Measurements from ENCODE around the gene POFUT2. TPM values are rescaled to one million over a fixed set of nuclear protein-coding genes. Genes with fewer than 3 reads are reported as not detected.

Gene POFUT2
- total and polyA plus RNA-seq, 3 experiments from 2014 or later = 4.9 to 14.5 (median 13.5) TPM

DNA sequence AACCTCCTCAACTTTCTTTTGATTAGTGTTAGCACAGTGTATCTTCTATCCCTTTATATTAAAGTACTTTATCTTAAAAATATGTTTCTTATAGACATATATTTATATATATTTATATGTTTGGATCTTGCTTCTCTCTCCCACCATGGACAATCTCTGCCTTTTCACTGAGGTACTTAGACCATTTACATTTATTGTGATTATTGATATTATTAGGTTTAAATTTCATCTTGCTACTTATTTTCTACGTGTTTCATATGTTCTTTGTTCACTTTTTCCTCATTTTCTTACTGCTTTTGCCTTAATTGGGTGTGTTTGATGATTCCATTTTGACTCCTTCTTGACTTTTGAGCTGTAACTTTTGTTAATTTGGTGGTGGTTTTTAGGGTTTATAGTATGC lies 70.7 kb downstream of the POFUT2 start:
- Histone ChIP-seq H3K27ac (ENCODE audit: low read depth, low read length) (no peak overlapping the region), H3K36me3 (ENCODE audit: insufficient read depth, low read length) (no peaks in the 10 kb centered on the region), H3K4me1 (ENCODE audit: insufficient read depth, low read length) (no peaks in the 10 kb centered on the region), H3K9me3 (ENCODE audit: low read length) (no peaks in the 10 kb centered on the region), H3K4me3 (ENCODE audit: low read length) (no peak overlapping the region), H3K27me3 (ENCODE audit: insufficient read depth, low read length, poor library complexity, severe bottlenecking) (no peaks in the 10 kb centered on the region)
- no peak overlapping the region for H3K4me3 Mint-ChIP-seq
- peaks cover 4 to 13% (median 10%) of the 10 kb centered on the region in 5 donors for H3K9me3 Mint-ChIP-seq
- ChIA-PET POLR2A (no interaction called here), CTCF (no interaction called here)
- peaks cover 0 to 10% (median 4%) of the 10 kb centered on the region in 3 donors for H3K4me1 Mint-ChIP-seq
- H3K27me3 Mint-ChIP-seq = no peaks in the 10 kb centered on the region
- H3K36me3 Mint-ChIP-seq = peaks cover 15 to 71% (median 44%) of the 10 kb centered on the region in 3 donors
- no peak overlapping the region for H3K27ac Mint-ChIP-seq
- DNase-seq = no peak

GRCh38 chr21:45215213-45215612 lies 72.5 kb downstream of the POFUT2 start:
- H3K4me1 ChIP-seq (ENCODE audit: insufficient read depth, low read length) = no peaks in the 10 kb centered on the region
- H3K27me3 ChIP-seq (ENCODE audit: insufficient read depth, low read length, poor library complexity, severe bottlenecking) = no peaks in the 10 kb centered on the region
- no peak overlapping the region for H3K4me3 ChIP-seq (ENCODE audit: low read length)
- CTCF ChIA-PET = no interaction called here
- DNase-seq = no peak
- H3K27ac ChIP-seq (ENCODE audit: low read depth, low read length) = no peak overlapping the region
- POLR2A ChIA-PET = no interaction called here
- H3K9me3 ChIP-seq (ENCODE audit: low read length) = no peaks in the 10 kb centered on the region
- Mint-ChIP-seq H3K9me3 (peaks cover 4 to 13% (median 10%) of the 10 kb centered on the region in 5 donors), H3K4me3 (no peak overlapping the region), H3K27me3 (no peaks in the 10 kb centered on the region), H3K27ac (no peak overlapping the region), H3K4me1 (peaks cover 0 to 10% (median 2%) of the 10 kb centered on the region in 3 donors), H3K36me3 (peaks cover 16 to 67% (median 44%) of the 10 kb centered on the region in 3 donors)
- no peaks in the 10 kb centered on the region for H3K36me3 ChIP-seq (ENCODE audit: insufficient read depth, low read length)

Other genes starting within 250 kb of the POFUT2 start
- gene ADARB1, start 213.3 kb downstream of the POFUT2 start, total RNA-seq = 10 to 100 TPM; 28.9 to 29.5 TPM
- 11.8 TPM for gene ADARB1, start 213.3 kb downstream of the POFUT2 start, polyA plus RNA-seq
- 1 to 10 TPM; 1.9 to 2.2 TPM for gene COL18A1, start 117.3 kb upstream of the POFUT2 start, total RNA-seq
- gene COL18A1, start 117.3 kb upstream of the POFUT2 start, polyA plus RNA-seq = 4.7 TPM

All from CD8-positive, alpha-beta memory T cell (primary cell).